Measurements from ENCODE around the gene PPIL6.

- TF ChIP-seq CTCF (IDR thresholded peaks at IDR 0.05), result no peak
- no peak for TF ChIP-seq POLR2A (IDR thresholded peaks at IDR 0.05)
Observed at GRCh38 chr6:109451376-109451775, 10.9 kb upstream of the PPIL6 start.

Measured in body of pancreas (tissue), 4 donors.